Stomach (tissue), 9 donors: Measurements from ENCODE around the gene CORO2B. TPM values are rescaled to one million over a fixed set of nuclear protein-coding genes. Genes with fewer than 3 reads are reported as not detected.

Experiments used
- DNase-seq, 2 donors: peaks; one replicate each; pipeline versions ENCODE4 v3.0.0 to v3.0.0-alpha.2; 2013 to 2019
- H3K27ac ChIP-seq, 5 donors: fragments of 200-600 bp in 4 of 5; sonication (generic) in 4 of 5; one replicate each; pipeline ENCODE4 v1.5.1; 2013 to 2019; ENCODE audit warnings: mild to moderate bottlenecking in 1 of 5, moderate library complexity in 1 of 5
- H3K27me3 ChIP-seq, 3 donors: fragments of 200-600 bp; sonication (generic); one replicate each; pipeline ENCODE4 v1.5.1; 2017 to 2019; ENCODE audit warnings: mixed run types in 1 of 3
- H3K36me3 ChIP-seq, 4 donors: fragments of 200-600 bp; sonication (generic); 1 replicate in 3 of 4; 2 replicates in 1 of 4; pipeline ENCODE4 v1.5.1; 2016 to 2019
- H3K4me1 ChIP-seq, 4 donors: fragments of 200-600 bp; sonication (generic); one replicate each; pipeline ENCODE4 v1.5.1; 2016 to 2019
- H3K4me3 ChIP-seq, 4 donors: fragments of 200-600 bp; sonication (generic) in 3 of 4; one replicate each; pipeline ENCODE4 v1.5.1; 2016 to 2019; ENCODE audit warnings: mild to moderate bottlenecking in 1 of 4
- H3K9me3 ChIP-seq, 4 donors: fragments of 200-600 bp; sonication (generic); one replicate each; pipeline ENCODE4 v1.5.1; 2016 to 2019
- EP300 ChIP-seq: sonication (generic); formaldehyde crosslinking; IDR thresholded peaks from one replicate; pipeline ENCODE4 v1.6.1; 2017; ENCODE audit warnings: antibody characterized with exemption
- POLR2A ChIP-seq, 4 donors: fragments of 450-650 bp; IDR thresholded peaks; one replicate each; pipeline ENCODE4 v1.6.1; 2016; ENCODE audit warnings: antibody characterized with exemption in 4 of 4, control low read depth in 2 of 4, mild to moderate bottlenecking in 1 of 4, moderate library complexity in 1 of 4
- POLR2AphosphoS5 ChIP-seq, 3 donors: sonication (generic); formaldehyde crosslinking; IDR thresholded peaks; one replicate each; pipeline ENCODE4 v1.6.1; 2016; ENCODE audit warnings: antibody characterized with exemption in 3 of 3
- WGBS, 5 donors: extraction: QIAGEN DNeasy Blood & Tissue Kit in 3 of 5; methylation state at CpG; one replicate each; pipeline versions ENCODE4 v1.1.5 to v1.1.7; 2013 to 2018; 5-methylcytosine and 5-hydroxymethylcytosine counted together
- intact Hi-C: fragments of 100-400 bp; cut with DNase I; formaldehyde crosslinking; loops from one replicate; pipeline ENCODE4 v1.15.1; 2023; ENCODE audit warnings: low total_unique reads
- polyA plus RNA-seq, 3 donors: library from polyadenylated mRNA; stranded (reverse); fragments of 200-250 nt; gene quantifications; one replicate each; pipeline ENCODE4 v1.2.3, GENCODE V29; 2013
- total RNA-seq, 5 donors: library from RNA; depleted of rRNA; stranded (reverse); fragments of >200 nt; gene quantifications; one replicate each; pipeline versions ENCODE4 v1.1.0 to v1.2.3, GENCODE V29; 2014 to 2016
- TF ChIP-seq, protein P1 (sequence below), 7 experiments: fragments of 450-650 bp in 4 of 7; fragments of 200-600 bp in 3 of 7; sonication (generic) in 3 of 7; IDR thresholded peaks; one replicate each; pipeline ENCODE4 v1.5.1; 2016 to 2019; ENCODE audit warnings: antibody characterized with exemption in 7 of 7, control low read depth in 2 of 7, mild to moderate bottlenecking in 1 of 7
- donor health status: healthy with polysubstance abuse.
- donor health status: Bipolar disorder and iron deficiency.
- donor health status: healthy.

CORO2B gene
- total and polyA plus RNA-seq, 8 donors = 0.89 to 3.7 (median 2.3) TPM; not detected in 1

DNA sequence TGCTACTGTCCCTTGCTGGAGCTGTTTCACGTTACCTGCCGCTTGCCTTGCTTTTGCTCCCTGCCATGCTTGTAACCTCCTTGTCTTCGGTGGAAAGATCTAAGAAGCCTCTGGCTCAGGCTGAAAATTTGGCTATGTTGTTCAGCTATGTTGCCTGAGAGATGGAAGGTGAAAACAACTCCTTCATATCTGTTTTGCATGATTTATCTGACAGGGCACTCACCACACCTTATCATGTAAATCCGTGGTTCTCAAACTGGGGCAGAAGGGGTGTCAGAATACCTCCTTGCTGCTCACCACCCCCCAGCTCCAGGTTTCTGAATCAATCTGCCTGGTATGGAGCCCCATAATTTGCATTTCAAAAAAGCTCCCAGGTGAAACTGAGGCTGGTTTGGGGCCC is 6.5 kb upstream of the CORO2B start:
- TF ChIP-seq POLR2AphosphoS5 (IDR thresholded peaks at IDR 0.05) (no peak), EP300 (no peak), POLR2A (IDR thresholded peaks at IDR 0.05) (no peak)
- TF ChIP-seq, protein P1, sequence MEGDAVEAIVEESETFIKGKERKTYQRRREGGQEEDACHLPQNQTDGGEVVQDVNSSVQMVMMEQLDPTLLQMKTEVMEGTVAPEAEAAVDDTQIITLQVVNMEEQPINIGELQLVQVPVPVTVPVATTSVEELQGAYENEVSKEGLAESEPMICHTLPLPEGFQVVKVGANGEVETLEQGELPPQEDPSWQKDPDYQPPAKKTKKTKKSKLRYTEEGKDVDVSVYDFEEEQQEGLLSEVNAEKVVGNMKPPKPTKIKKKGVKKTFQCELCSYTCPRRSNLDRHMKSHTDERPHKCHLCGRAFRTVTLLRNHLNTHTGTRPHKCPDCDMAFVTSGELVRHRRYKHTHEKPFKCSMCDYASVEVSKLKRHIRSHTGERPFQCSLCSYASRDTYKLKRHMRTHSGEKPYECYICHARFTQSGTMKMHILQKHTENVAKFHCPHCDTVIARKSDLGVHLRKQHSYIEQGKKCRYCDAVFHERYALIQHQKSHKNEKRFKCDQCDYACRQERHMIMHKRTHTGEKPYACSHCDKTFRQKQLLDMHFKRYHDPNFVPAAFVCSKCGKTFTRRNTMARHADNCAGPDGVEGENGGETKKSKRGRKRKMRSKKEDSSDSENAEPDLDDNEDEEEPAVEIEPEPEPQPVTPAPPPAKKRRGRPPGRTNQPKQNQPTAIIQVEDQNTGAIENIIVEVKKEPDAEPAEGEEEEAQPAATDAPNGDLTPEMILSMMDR (IDR thresholded peaks at IDR 0.05) = no peak
- intact Hi-C loops = no loop called here

DNA sequence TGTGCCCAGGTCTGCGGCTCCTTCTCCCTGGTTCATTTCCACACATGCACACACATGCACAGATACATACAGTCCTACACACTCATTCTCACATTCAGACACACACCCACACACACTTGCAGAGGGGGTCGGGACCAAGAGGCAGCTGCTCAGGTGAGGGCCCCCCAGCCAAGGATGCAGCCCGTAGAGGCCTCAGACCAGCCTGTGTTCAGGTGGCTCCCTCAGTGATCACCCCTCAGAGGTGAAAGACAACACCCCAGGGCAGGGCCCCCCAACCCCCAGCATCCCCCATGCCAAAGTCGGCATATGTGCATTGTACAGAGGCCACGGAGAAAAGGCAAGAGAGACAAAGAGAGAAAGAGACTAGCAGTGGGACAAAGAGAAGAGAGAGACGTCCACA is 5.9 kb upstream of the CORO2B start:
- H3K27me3 ChIP-seq = peaks cover 0 to 70% (median 36%) of the 10 kb centered on the region in 3 donors
- TF ChIP-seq POLR2AphosphoS5 (IDR thresholded peaks at IDR 0.05) (no peak), POLR2A (IDR thresholded peaks at IDR 0.05) (no peak), EP300 (no peak)
- TF ChIP-seq, protein P1 (IDR thresholded peaks at IDR 0.05) = no peak
- WGBS, 5 donors = 61 to 77% (median 65%) methylated on average over 6 of the region's 6 CpGs
- H3K36me3 ChIP-seq = no peaks in the 10 kb centered on the region
- peaks cover 4 to 9% (median 8%) of the 10 kb centered on the region in 4 donors for H3K4me1 ChIP-seq
- intact Hi-C loops = no loop called here
- no peaks in the 10 kb centered on the region for H3K9me3 ChIP-seq
- no peak overlapping the region for H3K27ac ChIP-seq
- DNase-seq = no peak
- no peak overlapping the region for H3K4me3 ChIP-seq

More for the DNA sequence above, 6.5 kb upstream of the CORO2B start:
- Histone ChIP-seq H3K27me3 (peaks cover 0 to 68% (median 35%) of the 10 kb centered on the region in 3 donors), H3K9me3 (no peaks in the 10 kb centered on the region), H3K4me3 (no peak overlapping the region), H3K36me3 (no peaks in the 10 kb centered on the region), H3K27ac (no peak overlapping the region), H3K4me1 (peaks cover 0 to 3% (median 2%) of the 10 kb centered on the region in 4 donors)
- DNase-seq = no peak
- WGBS, 5 donors = 73 to 80% (median 75%) methylated on average over 4 of the region's 4 CpGs

- Histone ChIP-seq H3K36me3 (no peaks in the 10 kb centered on the region), H3K27ac (no peak overlapping the region), H3K4me3 (no peak overlapping the region), H3K27me3 (peaks cover 0 to 77% (median 42%) of the 10 kb centered on the region in 3 donors), H3K9me3 (no peaks in the 10 kb centered on the region), H3K4me1 (peaks cover 13 to 19% (median 17%) of the 10 kb centered on the region in 4 donors)
- DNase-seq = no peak
- WGBS, 5 donors = 53 to 78% (median 73%) methylated on average over 4 of the region's 4 CpGs
- no peak for TF ChIP-seq POLR2A (IDR thresholded peaks at IDR 0.05)
- TF ChIP-seq, protein P1 (IDR thresholded peaks at IDR 0.05) = no peak
- intact Hi-C loops = no loop called here
These were observed 4.7 kb upstream of the CORO2B start for GRCh38 chr15:68574046-68574445.

DNA sequence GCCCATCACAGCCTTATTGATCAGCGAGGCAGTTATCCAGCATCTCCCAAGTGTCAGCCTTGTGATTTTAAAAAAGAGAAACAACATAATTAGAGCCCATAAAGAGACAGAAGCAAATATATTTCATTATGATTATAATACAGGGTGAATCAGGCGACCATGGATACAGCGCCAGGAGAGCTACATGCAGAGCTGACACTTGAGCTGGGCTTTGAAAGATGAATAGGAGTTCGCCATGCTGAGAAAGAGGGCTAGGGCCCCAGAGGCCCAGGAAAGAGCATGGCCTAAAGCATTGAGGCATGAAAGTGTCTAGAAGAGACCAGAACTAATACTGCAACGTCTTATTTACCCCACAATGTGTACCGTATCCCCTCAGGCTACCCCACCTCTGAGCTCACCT is 4.2 kb upstream of the CORO2B start:
- Histone ChIP-seq H3K27ac (no peak overlapping the region), H3K27me3 (peaks cover 0 to 82% (median 48%) of the 10 kb centered on the region in 3 donors), H3K4me3 (no peak overlapping the region), H3K36me3 (no peaks in the 10 kb centered on the region), H3K9me3 (no peaks in the 10 kb centered on the region), H3K4me1 (peaks cover 13 to 24% (median 22%) of the 10 kb centered on the region in 4 donors)
- DNase-seq = no peak
- 79 to 89% (median 82%) methylated on average over 6 of the region's 6 CpGs for WGBS, 5 donors
- intact Hi-C loops = no loop called here
- TF ChIP-seq EP300 (no peak), POLR2AphosphoS5 (IDR thresholded peaks at IDR 0.05) (no peak), POLR2A (IDR thresholded peaks at IDR 0.05) (no peak)
- TF ChIP-seq, protein P1 (IDR thresholded peaks at IDR 0.05) = no peak
